ENCODE results near the gene CDK5R2. TPM values are rescaled to one million over a fixed set of nuclear protein-coding genes. Genes with fewer than 3 reads are reported as not detected.

CDK5R2 gene
- total RNA-seq, 2 donors from 2014 or later: not detected

GRCh38 chr2:218988650-218989049, 29.2 kb downstream of the CDK5R2 start:
- H3K9me3 ChIP-seq: no peaks in the 10 kb centered on the region
- peaks cover 34 to 93% of the 10 kb centered on the region in 2 donors for H3K27me3 ChIP-seq
- H3K27ac ChIP-seq: no peak overlapping the region
- no peaks in the 10 kb centered on the region for H3K36me3 ChIP-seq
- H3K4me1 ChIP-seq: peaks cover 0 to 31% of the 10 kb centered on the region in 2 donors
- no peak for TF ChIP-seq CTCF (IDR thresholded peaks at IDR 0.05)
- no peak for DNase-seq (ENCODE audit: low spot score)
- H3K4me3 ChIP-seq: no peak overlapping the region

- no peaks in the 10 kb centered on the region for H3K9me3 ChIP-seq
- H3K27me3 ChIP-seq: peaks cover 36 to 93% of the 10 kb centered on the region in 2 donors
- no peak for TF ChIP-seq CTCF (IDR thresholded peaks at IDR 0.05)
These were observed 30.6 kb downstream of the CDK5R2 start for GRCh38 chr2:218990052-218990451.

GRCh38 chr2:218990612-218991011, 31.1 kb downstream of the CDK5R2 start:
- no peak for DNase-seq (ENCODE audit: low spot score)
- peaks cover 0 to 18% of the 10 kb centered on the region in 2 donors for H3K4me1 ChIP-seq
- H3K4me3 ChIP-seq: no peak overlapping the region
- TF ChIP-seq CTCF (IDR thresholded peaks at IDR 0.05): no peak
- no peak overlapping the region for H3K27ac ChIP-seq
- H3K36me3 ChIP-seq: no peaks in the 10 kb centered on the region
- peaks cover 35 to 89% of the 10 kb centered on the region in 2 donors for H3K27me3 ChIP-seq
- no peaks in the 10 kb centered on the region for H3K9me3 ChIP-seq

More at GRCh38 chr2:218990052-218990451, 30.6 kb downstream of the CDK5R2 start:
- H3K4me3 ChIP-seq: no peak overlapping the region
- H3K27ac ChIP-seq: no peak overlapping the region
- H3K4me1 ChIP-seq: peaks cover 0 to 22% of the 10 kb centered on the region in 2 donors
- DNase-seq (ENCODE audit: low spot score): no peak
- H3K36me3 ChIP-seq: no peaks in the 10 kb centered on the region

GRCh38 chr2:218991674-218992168, 32.3 kb downstream of the CDK5R2 start:
- H3K27me3 ChIP-seq: peaks cover 35 to 79% of the 10 kb centered on the region in 2 donors

GRCh38 chr2:218992196-218992595, 32.7 kb downstream of the CDK5R2 start:
- Histone ChIP-seq H3K36me3 (no peaks in the 10 kb centered on the region), H3K9me3 (no peaks in the 10 kb centered on the region), H3K4me1 (peaks cover 0 to 27% of the 10 kb centered on the region in 2 donors), H3K27me3 (peaks cover 30 to 74% of the 10 kb centered on the region in 2 donors), H3K4me3 (no peak overlapping the region), H3K27ac (no peak overlapping the region)
- no peak for TF ChIP-seq CTCF (IDR thresholded peaks at IDR 0.05)
- no peak for DNase-seq (ENCODE audit: low spot score)

More at GRCh38 chr2:218991674-218992168, 32.3 kb downstream of the CDK5R2 start:
- Histone ChIP-seq H3K36me3 (no peaks in the 10 kb centered on the region), H3K4me1 (peaks cover 0 to 27% of the 10 kb centered on the region in 2 donors), H3K27ac (no peak overlapping the region), H3K9me3 (no peaks in the 10 kb centered on the region), H3K4me3 (no peak overlapping the region)
- no peak for TF ChIP-seq CTCF (IDR thresholded peaks at IDR 0.05)
- no peak for DNase-seq (ENCODE audit: low spot score)

Measured in right atrium auricular region (tissue), 2 donors.